ENCODE data around the gene DRG2.

DRG2 gene

GRCh38 chr17:18079543-18079942 lies 8.2 kb upstream of the DRG2 start:
- DNase-seq: no peak

GRCh38 chr17:18084256-18084655 lies 3.5 kb upstream of the DRG2 start:
- no peak for DNase-seq

- DNase-seq: no peak
Observed at GRCh38 chr17:18089613-18090012, 1.9 kb downstream of the DRG2 start.

GRCh38 chr17:18093616-18094408 lies 6.1 kb downstream of the DRG2 start:
- DNase-seq: no peak

- DNase-seq: no peak
Observed at GRCh38 chr17:18094409-18094807, 6.7 kb downstream of the DRG2 start.

- no peak for DNase-seq
Observed at GRCh38 chr17:18099516-18099915, 11.8 kb downstream of the DRG2 start.

- DNase-seq: no peak
Observed at GRCh38 chr17:18100616-18101015, 12.9 kb downstream of the DRG2 start.

- DNase-seq: no peak
Observed at GRCh38 chr17:18101828-18102227, 14.1 kb downstream of the DRG2 start.

- no peak for DNase-seq
Observed at GRCh38 chr17:18102640-18103039, 14.9 kb downstream of the DRG2 start.

GRCh38 chr17:18105027-18105426 lies 17.3 kb downstream of the DRG2 start:
- no peak for DNase-seq

- DNase-seq: no peak
Observed at GRCh38 chr17:18105595-18105994, 17.8 kb downstream of the DRG2 start.

- no peak for DNase-seq
Observed at GRCh38 chr17:18106211-18106610, 18.5 kb downstream of the DRG2 start.

- no peak for DNase-seq
Observed at GRCh38 chr17:18107061-18107790, 19.5 kb downstream of the DRG2 start.

GRCh38 chr17:18107971-18108370 lies 20.2 kb downstream of the DRG2 start:
- DNase-seq: no peak

GRCh38 chr17:18108401-18109312 lies 20.9 kb downstream of the DRG2 start, which contains the start of gene MYO15A:
TSS of gene MYO15A (plus strand) at chr17:18108756. CDS start at chr17:18118801, 10,045 bp downstream.
- no peak for DNase-seq

GRCh38 chr17:18109935-18110485 lies 22.3 kb downstream of the DRG2 start:
- no peak for DNase-seq

GRCh38 chr17:18110636-18111145 lies 22.9 kb downstream of the DRG2 start:
- no peak for DNase-seq

- no peak for DNase-seq
Observed at GRCh38 chr17:18111330-18111971, 23.7 kb downstream of the DRG2 start.

- no peak for DNase-seq
Observed at GRCh38 chr17:18115517-18115916, 27.8 kb downstream of the DRG2 start.

GRCh38 chr17:18116078-18116477 lies 28.3 kb downstream of the DRG2 start:
- DNase-seq: no peak

- no peak for DNase-seq
Observed at GRCh38 chr17:18117533-18117932, 29.8 kb downstream of the DRG2 start.

All from activated gamma-delta T cell treated with Interleukin-2 at 50 U/mL for 16 hours (primary cell).